ENCODE measurements around the gene APP. TPM values are rescaled to one million over a fixed set of nuclear protein-coding genes. Genes with fewer than 3 reads are reported as not detected.
A peak's percentile ranks its signal among the peaks of the same experiment; 100 is the strongest.
"Not testable (repeated sequence)": the region's sequence is repeated elsewhere in the genome, so short reads cannot be mapped to it uniquely, and the experiment has no call there.

The APP gene
- total RNA-seq, 1 experiment from 2014 or later: 224 TPM

GRCh38 chr21:26027696-26028095, 142.9 kb downstream of the APP start:
- no peaks in the 10 kb centered on the region for H3K36me3 ChIP-seq (ENCODE audit: low read depth)
- intact Hi-C loops (cut with micrococcal nuclease; ENCODE audit: unreplicated experiment): no loop called here
- no peaks in the 10 kb centered on the region for H3K27me3 ChIP-seq (ENCODE audit: insufficient read depth, low read depth)
- H4K20me1 ChIP-seq (ENCODE audit: insufficient read depth): peaks cover 2% of the 10 kb centered on the region
- BruUV-seq (replicated peaks): no TSS peak
- TF ChIP-seq EZH2 (IDR thresholded peaks at IDR 0.05; ENCODE audit: low read depth) (no peak), CTCF (conservative IDR thresholded peaks at IDR 0.05) (no peak)
- ChIA-PET CTCF (no interaction called here), POLR2A (ENCODE audit: unreplicated experiment) (no interaction called here)
- no peak for DNase-seq
- H3F3A ChIP-seq (ENCODE audit: insufficient read depth, low read depth): no peaks in the 10 kb centered on the region
- H3K9me3 ChIP-seq (ENCODE audit: insufficient read depth, low read depth): no peaks in the 10 kb centered on the region
- H3K27ac ChIP-seq: no peak overlapping the region
- H3K9me2 ChIP-seq (ENCODE audit: insufficient read depth): no peaks in the 10 kb centered on the region
- no peak overlapping the region for H3K4me3 ChIP-seq
- H2AFZ ChIP-seq: no peak overlapping the region
- H3K4me1 ChIP-seq (replicated peaks; ENCODE audit: insufficient read depth): no peaks in the 10 kb centered on the region
- no peak overlapping the region for H3K4me2 ChIP-seq
- H3K79me2 ChIP-seq (ENCODE audit: low read depth): no peaks in the 10 kb centered on the region

- Histone ChIP-seq H3K27ac (no peak overlapping the region), H3F3A (ENCODE audit: insufficient read depth, low read depth) (no peaks in the 10 kb centered on the region), H3K9me3 (ENCODE audit: insufficient read depth, low read depth) (no peaks in the 10 kb centered on the region), H3K36me3 (ENCODE audit: low read depth) (no peaks in the 10 kb centered on the region), H3K4me2 (no peak overlapping the region), H2AFZ (no peak overlapping the region), H3K9me2 (ENCODE audit: insufficient read depth) (no peaks in the 10 kb centered on the region), H3K4me3 (no peak overlapping the region), H3K27me3 (ENCODE audit: insufficient read depth, low read depth) (no peaks in the 10 kb centered on the region), H3K79me2 (ENCODE audit: low read depth) (no peaks in the 10 kb centered on the region), H3K4me1 (replicated peaks; ENCODE audit: insufficient read depth) (no peaks in the 10 kb centered on the region), H4K20me1 (ENCODE audit: insufficient read depth) (peaks cover 2% of the 10 kb centered on the region)
- intact Hi-C loops (cut with micrococcal nuclease; ENCODE audit: unreplicated experiment): no loop called here
- no peak for DNase-seq
- no TSS peak for BruUV-seq (replicated peaks)
- ChIA-PET POLR2A (ENCODE audit: unreplicated experiment) (interaction anchor here (0.6 kb wide), 1 partner anchor 51 kb away, joined by 8 read pairs; no protein-coding TSS in a partner anchor), CTCF (no interaction called here)
- TF ChIP-seq EZH2 (IDR thresholded peaks at IDR 0.05; ENCODE audit: low read depth) (no peak), CTCF (conservative IDR thresholded peaks at IDR 0.05) (no peak)
Observed at GRCh38 chr21:26025536-26026512, 144.7 kb downstream of the APP start.

GRCh38 chr21:26023406-26023805, 147.2 kb downstream of the APP start:
- H3F3A ChIP-seq (ENCODE audit: insufficient read depth, low read depth); H3K9me3 ChIP-seq (ENCODE audit: insufficient read depth, low read depth); H3K4me3 ChIP-seq; H2AFZ ChIP-seq; POLR2A ChIA-PET (ENCODE audit: unreplicated experiment); intact Hi-C loops (cut with micrococcal nuclease; ENCODE audit: unreplicated experiment); H3K27ac ChIP-seq; BruUV-seq (replicated peaks); H3K36me3 ChIP-seq (ENCODE audit: low read depth); H3K4me1 ChIP-seq (replicated peaks; ENCODE audit: insufficient read depth); H4K20me1 ChIP-seq (ENCODE audit: insufficient read depth); H3K79me2 ChIP-seq (ENCODE audit: low read depth); H3K9me2 ChIP-seq (ENCODE audit: insufficient read depth); CTCF ChIA-PET; DNase-seq; H3K27me3 ChIP-seq (ENCODE audit: insufficient read depth, low read depth); H3K4me2 ChIP-seq: not testable (repeated sequence)

DNA sequence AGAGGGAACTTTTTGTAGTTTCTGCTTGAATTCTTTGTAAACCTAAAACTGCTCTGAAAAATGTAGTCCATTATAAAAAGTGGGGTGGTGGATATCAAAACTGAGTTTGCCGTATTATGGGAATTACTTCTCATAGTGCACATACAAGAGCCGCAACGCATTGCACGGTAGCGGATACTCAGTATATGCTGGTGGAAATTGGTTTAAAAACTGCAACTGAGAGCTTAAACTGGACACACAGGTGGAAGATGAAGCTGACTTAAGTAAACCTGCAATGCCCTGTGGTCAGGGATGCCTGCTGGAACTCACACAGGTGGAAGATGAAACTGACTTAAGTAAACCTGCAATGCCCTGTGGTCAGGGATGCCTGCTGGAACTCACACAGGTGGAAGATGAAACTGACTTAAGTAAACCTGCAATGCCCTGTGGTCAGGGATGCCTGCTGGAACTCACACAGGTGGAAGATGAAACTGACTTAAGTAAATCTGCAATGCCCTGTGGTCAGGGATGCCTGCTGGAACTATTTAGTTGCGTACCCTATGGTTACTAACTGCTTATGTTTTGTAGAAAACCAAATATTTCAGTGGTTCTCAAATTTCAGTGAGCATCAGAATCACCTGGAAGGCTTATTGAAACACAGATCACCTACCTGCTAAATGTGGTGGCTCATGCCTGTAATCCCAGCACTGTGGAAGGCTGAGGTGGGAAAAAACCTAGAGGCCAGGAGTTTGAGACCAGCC, 147.8 kb downstream of the APP start:
- POLR2A ChIA-PET (ENCODE audit: unreplicated experiment): interaction anchor here (0.7 kb wide), 1 partner anchor 25 kb away, joined by 5 read pairs; no protein-coding TSS in a partner anchor
- H3K4me1 ChIP-seq (replicated peaks; ENCODE audit: insufficient read depth); H3K36me3 ChIP-seq (ENCODE audit: low read depth); H4K20me1 ChIP-seq (ENCODE audit: insufficient read depth); H2AFZ ChIP-seq; H3K4me3 ChIP-seq; H3K27me3 ChIP-seq (ENCODE audit: insufficient read depth, low read depth); H3K27ac ChIP-seq; CTCF ChIA-PET; H3F3A ChIP-seq (ENCODE audit: insufficient read depth, low read depth); H3K9me3 ChIP-seq (ENCODE audit: insufficient read depth, low read depth); H3K9me2 ChIP-seq (ENCODE audit: insufficient read depth); intact Hi-C loops (cut with micrococcal nuclease; ENCODE audit: unreplicated experiment); H3K4me2 ChIP-seq; BruUV-seq (replicated peaks); H3K79me2 ChIP-seq (ENCODE audit: low read depth): not testable (repeated sequence)
- DNase-seq: peak in 1 of 2 experiments; percentile 76

Measured in PC-9 (cell line).